Neural progenitor cell (in vitro differentiated cells): ENCODE measurements around the gene KLRC4. TPM values are rescaled to one million over a fixed set of nuclear protein-coding genes. Genes with fewer than 3 reads are reported as not detected.
"Not testable (repeated sequence)": the region's sequence is repeated elsewhere in the genome, so short reads cannot be mapped to it uniquely, and the experiment has no call there.

Experiments used
- DNase-seq: peaks from one replicate; pipeline ENCODE4 v3.0.0-alpha.2; 2016; ENCODE audit warnings: low spot score
- H2AFZ ChIP-seq: fragments of 200-600 bp; sonication (generic); replicated peaks from 2 replicates; pipeline ENCODE4 v1.6.1; 2016; ENCODE audit warnings: antibody characterized with exemption
- H3F3A ChIP-seq: fragments of 200-600 bp; sonication (generic); 2 replicates; pipeline ENCODE4 v1.6.1; 2016; ENCODE audit warnings: antibody characterized with exemption, low read depth
- H3K27ac ChIP-seq: fragments of 200-600 bp; sonication (generic); 2 replicates; pipeline ENCODE4 v1.5.1; 2016; ENCODE audit warnings: mild to moderate bottlenecking
- H3K27me3 ChIP-seq: fragments of 200-600 bp; sonication (generic); 2 replicates; pipeline ENCODE4 v1.6.1; 2016; ENCODE audit warnings: mild to moderate bottlenecking, moderate library complexity
- H3K36me3 ChIP-seq: fragments of 200-600 bp; sonication (generic); 2 replicates; pipeline ENCODE4 v1.5.1; 2016
- H3K4me1 ChIP-seq: fragments of 200-600 bp; sonication (generic); 2 replicates; pipeline ENCODE4 v1.6.1; 2016; ENCODE audit warnings: mixed run types
- H3K4me2 ChIP-seq: fragments of 200-600 bp; sonication (generic); 2 replicates; pipeline ENCODE4 v1.6.1; 2016
- H3K4me3 ChIP-seq: fragments of 200-600 bp; sonication (generic); 2 replicates; pipeline ENCODE4 v1.5.1; 2016
- H3K79me2 ChIP-seq: fragments of 200-600 bp; sonication (generic); 2 replicates; pipeline ENCODE4 v1.6.1; 2016; ENCODE audit warnings: low read depth
- H3K9ac ChIP-seq: fragments of 200-600 bp; sonication (generic); 2 replicates; pipeline ENCODE4 v1.6.1; 2016
- H3K9me3 ChIP-seq: fragments of 200-600 bp; sonication (generic); 2 replicates; pipeline ENCODE4 v1.5.1; 2016; ENCODE audit warnings: low read depth
- H4K20me1 ChIP-seq: fragments of 200-600 bp; sonication (generic); 2 replicates; pipeline ENCODE4 v1.6.1; 2016; ENCODE audit warnings: low read depth
- H3K27ac Mint-ChIP-seq: 3 replicates; pipeline ENCODE4 v1.8.0; 2021; ENCODE audit warnings: mixed read lengths
- H3K27me3 Mint-ChIP-seq: 2 replicates; pipeline ENCODE4 v1.8.0; 2022; ENCODE audit warnings: low read depth, mild to moderate bottlenecking, inconsistent platforms, moderate library complexity, mixed read lengths; ENCODE audit not compliant: insufficient read depth
- H3K36me3 Mint-ChIP-seq: 3 replicates; pipeline ENCODE4 v1.8.0; 2021; ENCODE audit warnings: mixed read lengths
- H3K4me1 Mint-ChIP-seq: 3 replicates; pipeline ENCODE4 v1.8.0; 2021; ENCODE audit warnings: mixed read lengths
- H3K4me3 Mint-ChIP-seq: 3 replicates; pipeline ENCODE4 v1.8.0; 2021; ENCODE audit warnings: mild to moderate bottlenecking, moderate library complexity, mixed read lengths
- H3K9me3 Mint-ChIP-seq: 3 replicates; pipeline ENCODE4 v1.8.0; 2020; ENCODE audit warnings: mixed read lengths
- EZH2 ChIP-seq: fragments of 200-600 bp; sonication (generic); IDR thresholded peaks from 2 replicates; pipeline ENCODE4 v1.6.1; 2017; ENCODE audit warnings: antibody characterized with exemption, mild to moderate bottlenecking, moderate library complexity
- EZH2phosphoT487 ChIP-seq: fragments of 200-600 bp; sonication (generic); IDR thresholded peaks from 2 replicates; pipeline ENCODE4 v1.6.1; 2017; ENCODE audit warnings: antibody characterized with exemption
- total RNA-seq: library from RNA; depleted of rRNA; stranded (reverse); fragments of >200 nt; gene quantifications from 2 replicates; pipeline ENCODE4 v1.2.3, GENCODE V29; 2015; ENCODE audit warnings: low replicate concordance
- TF ChIP-seq, protein P1 (sequence below): fragments of 200-600 bp; sonication (generic); IDR thresholded peaks from 2 replicates; pipeline ENCODE4 v1.5.1; 2017; ENCODE audit warnings: antibody characterized with exemption, mild to moderate bottlenecking

KLRC4 gene
- total RNA-seq, 1 donor from 2014 or later = not detected

DNA sequence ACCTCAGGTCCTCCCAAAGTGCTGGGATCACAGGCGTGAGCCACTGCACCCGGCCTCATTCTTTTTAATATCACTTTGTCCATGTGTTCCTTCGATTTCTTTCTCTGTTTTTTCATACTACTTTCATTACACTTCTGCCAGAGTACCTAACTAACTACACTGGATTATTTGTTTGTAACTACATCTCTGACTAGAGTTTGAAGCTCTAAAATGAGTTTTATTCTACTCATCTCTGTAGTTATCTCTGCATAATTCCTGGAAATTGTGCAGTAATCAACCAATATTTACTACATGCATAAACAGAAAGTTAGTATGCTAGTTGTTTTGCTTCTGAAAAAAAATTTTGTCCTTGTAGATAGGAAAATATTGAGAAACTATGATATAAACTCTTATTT lies 34.9 kb downstream of the KLRC4 start:
- no peaks in the 10 kb centered on the region for H3K9me3 ChIP-seq
- no peak for DNase-seq
- H3K27me3 Mint-ChIP-seq = peaks cover 3% of the 10 kb centered on the region
- peaks cover 10% of the 10 kb centered on the region for H3K4me1 ChIP-seq
- H3K9ac ChIP-seq = no peak overlapping the region
- H3K36me3 ChIP-seq = no peaks in the 10 kb centered on the region
- no peak overlapping the region for H3K4me3 Mint-ChIP-seq
- no peaks in the 10 kb centered on the region for H3F3A ChIP-seq
- no peak overlapping the region for H2AFZ ChIP-seq
- H4K20me1 ChIP-seq = no peaks in the 10 kb centered on the region
- H3K9me3 Mint-ChIP-seq = no peaks in the 10 kb centered on the region
- no peaks in the 10 kb centered on the region for H3K79me2 ChIP-seq
- TF ChIP-seq EZH2phosphoT487 = no peak
- TF ChIP-seq, protein P1, sequence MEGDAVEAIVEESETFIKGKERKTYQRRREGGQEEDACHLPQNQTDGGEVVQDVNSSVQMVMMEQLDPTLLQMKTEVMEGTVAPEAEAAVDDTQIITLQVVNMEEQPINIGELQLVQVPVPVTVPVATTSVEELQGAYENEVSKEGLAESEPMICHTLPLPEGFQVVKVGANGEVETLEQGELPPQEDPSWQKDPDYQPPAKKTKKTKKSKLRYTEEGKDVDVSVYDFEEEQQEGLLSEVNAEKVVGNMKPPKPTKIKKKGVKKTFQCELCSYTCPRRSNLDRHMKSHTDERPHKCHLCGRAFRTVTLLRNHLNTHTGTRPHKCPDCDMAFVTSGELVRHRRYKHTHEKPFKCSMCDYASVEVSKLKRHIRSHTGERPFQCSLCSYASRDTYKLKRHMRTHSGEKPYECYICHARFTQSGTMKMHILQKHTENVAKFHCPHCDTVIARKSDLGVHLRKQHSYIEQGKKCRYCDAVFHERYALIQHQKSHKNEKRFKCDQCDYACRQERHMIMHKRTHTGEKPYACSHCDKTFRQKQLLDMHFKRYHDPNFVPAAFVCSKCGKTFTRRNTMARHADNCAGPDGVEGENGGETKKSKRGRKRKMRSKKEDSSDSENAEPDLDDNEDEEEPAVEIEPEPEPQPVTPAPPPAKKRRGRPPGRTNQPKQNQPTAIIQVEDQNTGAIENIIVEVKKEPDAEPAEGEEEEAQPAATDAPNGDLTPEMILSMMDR = no peak
- TF ChIP-seq EZH2 = no peak
- no peaks in the 10 kb centered on the region for H3K27me3 ChIP-seq
- H3K27ac Mint-ChIP-seq = no peak overlapping the region
- H3K4me3 ChIP-seq = no peak overlapping the region
- H3K4me1 Mint-ChIP-seq = peaks cover 10% of the 10 kb centered on the region
- H3K36me3 Mint-ChIP-seq = no peaks in the 10 kb centered on the region
- H3K4me2 ChIP-seq = no peak overlapping the region
- no peak overlapping the region for H3K27ac ChIP-seq

- Histone ChIP-seq H4K20me1 (no peaks in the 10 kb centered on the region), H3K4me1 (peaks cover 10% of the 10 kb centered on the region), H3K9me3 (no peaks in the 10 kb centered on the region), H3K36me3 (no peaks in the 10 kb centered on the region), H3K27ac (no peak overlapping the region), H3K4me2 (no peak overlapping the region), H3K9ac (no peak overlapping the region), H3K27me3 (no peaks in the 10 kb centered on the region), H2AFZ (peak overlapping the region; percentile 57), H3K79me2 (no peaks in the 10 kb centered on the region), H3F3A (no peaks in the 10 kb centered on the region), H3K4me3 (no peak overlapping the region)
- H3K4me1 Mint-ChIP-seq = peaks cover 14% of the 10 kb centered on the region
- H3K27ac Mint-ChIP-seq = no peak overlapping the region
- H3K36me3 Mint-ChIP-seq = peaks cover 2% of the 10 kb centered on the region
- DNase-seq = no peak
- no peak overlapping the region for H3K4me3 Mint-ChIP-seq
- H3K9me3 Mint-ChIP-seq = peaks cover 6% of the 10 kb centered on the region
- TF ChIP-seq, protein P1 = no peak
- TF ChIP-seq EZH2phosphoT487 (no peak), EZH2 (no peak)
- H3K27me3 Mint-ChIP-seq = peaks cover 3% of the 10 kb centered on the region
These were observed 37.0 kb downstream of the KLRC4 start for GRCh38 chr12:10372559-10372958.

DNA sequence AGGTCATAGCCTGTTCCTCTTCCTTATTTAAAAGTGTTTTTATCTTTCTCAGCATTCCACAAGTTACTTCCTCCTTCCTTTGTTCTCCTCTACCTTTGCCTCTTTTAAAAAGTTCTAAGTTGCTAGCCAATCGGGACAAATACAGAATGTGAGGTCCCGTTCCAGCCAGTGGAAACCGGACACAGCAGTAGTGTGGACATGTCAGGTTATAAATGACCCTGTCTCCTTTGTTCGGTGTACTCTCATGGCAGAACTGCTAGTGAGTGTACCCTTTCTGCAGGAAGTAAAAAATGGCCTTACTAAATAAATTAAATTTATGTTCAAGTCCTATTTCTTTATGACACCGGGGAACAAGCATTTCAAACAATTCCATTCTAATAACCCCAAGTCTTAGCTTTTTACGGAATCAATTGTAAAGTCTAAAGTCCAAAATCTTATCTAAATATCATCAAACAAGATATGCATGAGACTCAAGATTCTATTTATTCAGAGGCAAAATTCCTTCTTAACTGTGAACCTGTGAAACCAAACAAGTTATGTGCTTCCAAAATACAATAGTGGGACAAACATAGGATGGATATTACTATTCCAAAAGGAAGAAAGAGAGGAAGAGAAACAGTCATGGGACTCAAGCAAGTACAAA lies 37.5 kb downstream of the KLRC4 start:
- peaks cover 10% of the 10 kb centered on the region for H3K4me1 ChIP-seq
- peaks cover 14% of the 10 kb centered on the region for H3K4me1 Mint-ChIP-seq
- not testable (repeated sequence) for H3K27me3 Mint-ChIP-seq, H3K27ac ChIP-seq, H3K9me3 ChIP-seq, H3K4me2 ChIP-seq, H3K9me3 Mint-ChIP-seq, H3K9ac ChIP-seq, H3K36me3 ChIP-seq, H3K79me2 ChIP-seq, H3K27me3 ChIP-seq, H4K20me1 ChIP-seq, H3K36me3 Mint-ChIP-seq, H3K4me3 Mint-ChIP-seq, H3K27ac Mint-ChIP-seq, DNase-seq, H3F3A ChIP-seq, H3K4me3 ChIP-seq
- peak overlapping the region; percentile 57 for H2AFZ ChIP-seq

- Histone ChIP-seq H3F3A (peaks cover 3% of the 10 kb centered on the region), H3K9ac (no peak overlapping the region), H3K36me3 (no peaks in the 10 kb centered on the region), H3K9me3 (no peaks in the 10 kb centered on the region), H2AFZ (no peak overlapping the region), H3K4me2 (no peak overlapping the region), H3K27ac (no peak overlapping the region), H4K20me1 (no peaks in the 10 kb centered on the region), H3K4me1 (peaks cover 23% of the 10 kb centered on the region), H3K27me3 (no peaks in the 10 kb centered on the region), H3K4me3 (no peak overlapping the region), H3K79me2 (no peaks in the 10 kb centered on the region)
- DNase-seq = no peak
- Mint-ChIP-seq H3K27me3 (peaks cover 3% of the 10 kb centered on the region), H3K4me1 (peaks cover 14% of the 10 kb centered on the region), H3K36me3 (peaks cover 2% of the 10 kb centered on the region), H3K9me3 (peaks cover 6% of the 10 kb centered on the region), H3K4me3 (no peak overlapping the region), H3K27ac (no peak overlapping the region)
- no peak for TF ChIP-seq EZH2phosphoT487
- TF ChIP-seq, protein P1 = no peak
- TF ChIP-seq EZH2 = no peak
These were observed 39.8 kb downstream of the KLRC4 start for GRCh38 chr12:10369557-10370415.
